ENCODE data around the gene CTH.
"Not testable (repeated sequence)": the region's sequence is repeated elsewhere in the genome, so short reads cannot be mapped to it uniquely, and the experiment has no call there.

CTH gene

GRCh38 chr1:70458131-70458530 is 47.1 kb downstream of the CTH start:
- H3K4me3 ChIP-seq (ENCODE audit: low read depth, low read length), result no peak overlapping the region
- TF ChIP-seq CTCF (IDR thresholded peaks at IDR 0.05; ENCODE audit: control insufficient read depth, extremely low read depth, insufficient read depth), result no peak
- DNase-seq (ENCODE audit: low read depth), result no peak

- no peak for DNase-seq (ENCODE audit: low read depth)
- H3K4me3 ChIP-seq (ENCODE audit: low read depth, low read length), result no peak overlapping the region
- no peak for TF ChIP-seq CTCF (IDR thresholded peaks at IDR 0.05; ENCODE audit: control insufficient read depth, extremely low read depth, insufficient read depth)
Observed at GRCh38 chr1:70459496-70460225, 48.6 kb downstream of the CTH start.

GRCh38 chr1:70460740-70461713 is 50.0 kb downstream of the CTH start:
- not testable (repeated sequence) for H3K4me3 ChIP-seq (ENCODE audit: low read depth, low read length); DNase-seq (ENCODE audit: low read depth)

- no peak for TF ChIP-seq CTCF (IDR thresholded peaks at IDR 0.05; ENCODE audit: control insufficient read depth, extremely low read depth, insufficient read depth)
- H3K4me3 ChIP-seq (ENCODE audit: low read depth, low read length), result no peak overlapping the region
- DNase-seq (ENCODE audit: low read depth), result no peak
Observed at GRCh38 chr1:70462611-70463010, 51.5 kb downstream of the CTH start.

GRCh38 chr1:70465911-70466310 is 54.8 kb downstream of the CTH start:
- no peak for DNase-seq (ENCODE audit: low read depth)
- H3K4me3 ChIP-seq (ENCODE audit: low read depth, low read length), result no peak overlapping the region
- TF ChIP-seq CTCF (IDR thresholded peaks at IDR 0.05; ENCODE audit: control insufficient read depth, extremely low read depth, insufficient read depth), result no peak

- no peak for DNase-seq (ENCODE audit: low read depth)
- H3K4me3 ChIP-seq (ENCODE audit: low read depth, low read length), result no peak overlapping the region
- no peak for TF ChIP-seq CTCF (IDR thresholded peaks at IDR 0.05; ENCODE audit: control insufficient read depth, extremely low read depth, insufficient read depth)
Observed at GRCh38 chr1:70467531-70467930, 56.5 kb downstream of the CTH start.

GRCh38 chr1:70468180-70468579 is 57.1 kb downstream of the CTH start:
- H3K4me3 ChIP-seq (ENCODE audit: low read depth, low read length), result no peak overlapping the region
- TF ChIP-seq CTCF (IDR thresholded peaks at IDR 0.05; ENCODE audit: control insufficient read depth, extremely low read depth, insufficient read depth), result no peak
- no peak for DNase-seq (ENCODE audit: low read depth)

GRCh38 chr1:70469184-70469583 is 58.1 kb downstream of the CTH start:
- not testable (repeated sequence) for H3K4me3 ChIP-seq (ENCODE audit: low read depth, low read length); DNase-seq (ENCODE audit: low read depth)

Data from LNCaP clone FGC (cell line).